ENCODE results near the gene RIMBP2.

- TF ChIP-seq CTCF (IDR thresholded peaks at IDR 0.05; ENCODE audit: low read depth, low read length) (no peak), EZH2phosphoT487 (IDR thresholded peaks at IDR 0.05; ENCODE audit: low read depth) (no peak)
Observed at GRCh38 chr12:130439250-130439649, 276.8 kb downstream of the RIMBP2 start.

Measured in OCI-LY3 (cell line).